Activated naive CD8-positive, alpha-beta T cell treated with anti-CD3 and anti-CD28 coated beads, Interleukin-2, amount 10 ng/mL, durations not matched to agents 7 days and 5 days (primary cell): ENCODE results near the gene EOGT. TPM values are rescaled to one million over a fixed set of nuclear protein-coding genes. Genes with fewer than 3 reads are reported as not detected.
A peak's percentile ranks its signal among the peaks of the same experiment; 100 is the strongest.

Source experiments
- microRNA-seq: library from miRNA; unstranded; fragments of <30 nt; microRNA quantifications from one replicate; pipeline ENCODE4 v1.2.0, GENCODE V29; 2022
- total RNA-seq, 2 experiments: library from RNA; stranded (reverse); gene quantifications; one replicate each; pipeline ENCODE4 v1.2.3, GENCODE V29; 2021

The EOGT gene
- total RNA-seq, 2 experiments from 2014 or later: 14.7 to 15.3 TPM

Small RNA genes lying within 50 kb of the gene (microRNA-seq; reads per million reads assigned to microRNA genes)
- 26.7 reads per million, percentile 33 among the genes with 10 or more reads in this experiment for gene MIR3136

Other genes with a start within 250 kb of the EOGT start
- not detected for gene TAFA4, start 81.1 kb downstream of the EOGT start, total RNA-seq
- 10 to 100 TPM; 53.5 to 55.2 TPM for gene TMF1, start 38.6 kb upstream of the EOGT start, total RNA-seq
- 100 to 1,000 TPM in 1 of 2 experiments, 10 to 100 TPM in 1; 91.2 to 102 TPM for gene UBA3, start 66.7 kb upstream of the EOGT start, total RNA-seq
- 100 to 1,000 TPM; 147 to 150 TPM for gene ARL6IP5, start 71.3 kb upstream of the EOGT start, total RNA-seq
- gene LMOD3, start 108.9 kb upstream of the EOGT start, total RNA-seq: not detected